ENCODE measurements around the gene TBL3. TPM values are rescaled to one million over a fixed set of nuclear protein-coding genes. Genes with fewer than 3 reads are reported as not detected.

TBL3 gene
- total RNA-seq, 2 experiments from 2014 or later: 49.9 to 67.2 TPM

DNA sequence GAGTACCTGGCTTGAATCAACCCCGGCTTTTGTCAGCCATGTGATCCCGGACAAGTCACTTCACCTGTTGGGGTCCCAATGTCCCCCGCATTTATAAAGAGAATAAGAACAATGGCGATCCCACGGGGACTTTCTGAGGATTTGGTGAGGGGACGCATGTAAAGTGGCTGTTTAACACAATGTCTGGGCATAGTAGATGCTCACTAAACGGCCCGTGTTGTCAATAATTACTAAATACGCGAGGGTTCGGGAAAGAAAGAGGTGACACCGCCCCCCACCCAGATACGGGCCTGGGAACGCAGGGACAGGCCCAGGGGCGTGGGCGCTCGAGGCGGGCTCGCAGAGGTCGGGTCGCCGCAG, 19.7 kb downstream of the TBL3 start:
- DNase-seq (ENCODE audit: low spot score): peak; percentile 25
- H3K79me2 ChIP-seq (ENCODE audit: insufficient read depth, low read depth, low read length): no peaks in the 10 kb centered on the region
- H3K27ac ChIP-seq (ENCODE audit: low read depth, low read length, poor library complexity, severe bottlenecking): peak overlapping the region; percentile 50
- H2AFZ ChIP-seq (ENCODE audit: low read length): peak overlapping the region; percentile 3; the same call in 1 of the 2 replicates
- peaks cover 12% of the 10 kb centered on the region for H3K36me3 ChIP-seq (ENCODE audit: insufficient read depth, low read length)
- peak overlapping the region; percentile 80 for H3K4me2 ChIP-seq (ENCODE audit: low read length)
- TSS peak; percentile 79 for BruUV-seq (replicated peaks)
- H3K4me3 ChIP-seq (ENCODE audit: low read depth, low read length, poor library complexity, severe bottlenecking): peak overlapping the region; percentile 68
- CTCF ChIA-PET (ENCODE audit: unreplicated experiment): interaction anchor here (0.6 kb wide), 1 partner anchor 145 kb away, joined by 3 read pairs; no protein-coding TSS in a partner anchor
- no peaks in the 10 kb centered on the region for H3K9me2 ChIP-seq (ENCODE audit: insufficient read depth, low read length)
- TF ChIP-seq, protein P1, sequence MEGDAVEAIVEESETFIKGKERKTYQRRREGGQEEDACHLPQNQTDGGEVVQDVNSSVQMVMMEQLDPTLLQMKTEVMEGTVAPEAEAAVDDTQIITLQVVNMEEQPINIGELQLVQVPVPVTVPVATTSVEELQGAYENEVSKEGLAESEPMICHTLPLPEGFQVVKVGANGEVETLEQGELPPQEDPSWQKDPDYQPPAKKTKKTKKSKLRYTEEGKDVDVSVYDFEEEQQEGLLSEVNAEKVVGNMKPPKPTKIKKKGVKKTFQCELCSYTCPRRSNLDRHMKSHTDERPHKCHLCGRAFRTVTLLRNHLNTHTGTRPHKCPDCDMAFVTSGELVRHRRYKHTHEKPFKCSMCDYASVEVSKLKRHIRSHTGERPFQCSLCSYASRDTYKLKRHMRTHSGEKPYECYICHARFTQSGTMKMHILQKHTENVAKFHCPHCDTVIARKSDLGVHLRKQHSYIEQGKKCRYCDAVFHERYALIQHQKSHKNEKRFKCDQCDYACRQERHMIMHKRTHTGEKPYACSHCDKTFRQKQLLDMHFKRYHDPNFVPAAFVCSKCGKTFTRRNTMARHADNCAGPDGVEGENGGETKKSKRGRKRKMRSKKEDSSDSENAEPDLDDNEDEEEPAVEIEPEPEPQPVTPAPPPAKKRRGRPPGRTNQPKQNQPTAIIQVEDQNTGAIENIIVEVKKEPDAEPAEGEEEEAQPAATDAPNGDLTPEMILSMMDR (conservative IDR thresholded peaks at IDR 0.05; ENCODE audit: low read length): no peak
- no peak for TF ChIP-seq EZH2phosphoT487 (IDR thresholded peaks at IDR 0.05; ENCODE audit: borderline replicate concordance, low read depth, low read length)
- H4K20me1 ChIP-seq (ENCODE audit: insufficient read depth, low read length): no peaks in the 10 kb centered on the region
- H3K4me1 ChIP-seq (ENCODE audit: insufficient read depth, low read length, poor library complexity, severe bottlenecking): peaks cover 36% of the 10 kb centered on the region
- POLR2A ChIA-PET: interaction anchor here (0.9 to 1.0 kb wide), 2 partner anchors 20 to 56 kb away, joined by 3 to 4 read pairs; partner anchors contain the start of genes NTHL1, TBL3 and TSC2
- intact Hi-C loops (cut with micrococcal nuclease; ENCODE audit: unreplicated experiment): no loop called here
- no peaks in the 10 kb centered on the region for H3K9me3 ChIP-seq (ENCODE audit: low read length)

DNA sequence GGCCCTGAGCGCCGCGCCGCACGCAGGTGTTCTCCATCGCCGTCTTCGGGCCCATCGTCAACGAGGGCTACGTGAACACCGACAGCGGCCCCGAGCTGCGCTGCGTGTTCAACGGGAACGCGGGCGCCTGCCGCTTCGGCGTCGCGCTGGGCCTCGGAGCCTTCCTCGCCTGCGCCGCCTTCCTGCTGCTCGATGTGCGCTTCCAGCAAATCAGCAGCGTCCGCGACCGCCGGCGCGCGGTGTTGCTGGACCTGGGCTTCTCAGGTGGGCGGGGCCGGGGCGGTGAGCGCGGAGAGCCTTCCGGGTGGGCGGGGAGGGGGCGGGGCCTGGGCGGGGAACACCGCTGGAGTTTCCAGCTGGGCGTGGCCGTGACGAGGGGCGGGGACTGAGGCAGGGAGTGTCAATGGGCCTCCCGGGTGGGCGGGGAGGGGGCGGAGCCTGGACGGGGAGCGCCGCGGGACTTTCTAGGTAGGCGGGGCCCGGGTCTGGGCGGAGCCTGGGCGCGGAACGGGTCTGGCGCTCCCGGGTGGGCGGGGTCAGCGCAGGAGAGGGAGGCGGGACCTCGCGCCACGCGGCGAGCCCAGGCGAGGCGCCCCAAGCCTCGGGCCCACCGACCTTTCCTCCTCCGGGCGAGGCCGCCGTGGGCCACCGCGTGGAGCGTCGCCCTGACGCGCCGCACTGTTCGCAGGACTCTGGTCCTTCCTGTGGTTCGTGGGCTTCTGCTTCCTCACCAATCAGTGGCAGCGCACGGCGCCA, 20.3 kb downstream of the TBL3 start:
- Histone ChIP-seq H3K4me2 (ENCODE audit: low read length) (peak overlapping the region; percentile 80), H2AFZ (ENCODE audit: low read length) (peak overlapping the region; percentile 35; the same call in 1 of the 2 replicates), H3K79me2 (ENCODE audit: insufficient read depth, low read depth, low read length) (no peaks in the 10 kb centered on the region), H3K9me2 (ENCODE audit: insufficient read depth, low read length) (no peaks in the 10 kb centered on the region), H3K9me3 (ENCODE audit: low read length) (no peaks in the 10 kb centered on the region), H4K20me1 (ENCODE audit: insufficient read depth, low read length) (no peaks in the 10 kb centered on the region), H3K4me1 (ENCODE audit: insufficient read depth, low read length, poor library complexity, severe bottlenecking) (peaks cover 36% of the 10 kb centered on the region), H3K27ac (ENCODE audit: low read depth, low read length, poor library complexity, severe bottlenecking) (peak overlapping the region; percentile 50), H3K4me3 (ENCODE audit: low read depth, low read length, poor library complexity, severe bottlenecking) (peak overlapping the region; percentile 68), H3K36me3 (ENCODE audit: insufficient read depth, low read length) (peaks cover 18% of the 10 kb centered on the region)
- TF ChIP-seq, protein P1 (conservative IDR thresholded peaks at IDR 0.05; ENCODE audit: low read length): no peak
- TF ChIP-seq EZH2phosphoT487 (IDR thresholded peaks at IDR 0.05; ENCODE audit: borderline replicate concordance, low read depth, low read length): no peak
- no TSS peak for BruUV-seq (replicated peaks)
- peak; percentile 95 for DNase-seq (ENCODE audit: low spot score)
- intact Hi-C loops (cut with micrococcal nuclease; ENCODE audit: unreplicated experiment): loop anchor here (2.0 kb wide), 1 partner anchor 27 kb away; the partner anchor contains the start of gene RPS2
- ChIA-PET CTCF (ENCODE audit: unreplicated experiment) (interaction anchor here (0.6 kb wide), 1 partner anchor 145 kb away, joined by 3 read pairs; no protein-coding TSS in a partner anchor), POLR2A (interaction anchor here (0.9 to 1.0 kb wide), 2 partner anchors 20 to 55 kb away, joined by 3 to 4 read pairs; partner anchors contain the start of genes NTHL1, TBL3 and TSC2)
